ENCODE results near the gene TENM3.

TENM3 gene

GRCh38 chr4:182716192-182716591 is 473.0 kb downstream of the TENM3 start:
- DNase-seq (ENCODE audit: extremely low read depth in 1 of 2, low read depth in 1 of 2), result no peak

DNA sequence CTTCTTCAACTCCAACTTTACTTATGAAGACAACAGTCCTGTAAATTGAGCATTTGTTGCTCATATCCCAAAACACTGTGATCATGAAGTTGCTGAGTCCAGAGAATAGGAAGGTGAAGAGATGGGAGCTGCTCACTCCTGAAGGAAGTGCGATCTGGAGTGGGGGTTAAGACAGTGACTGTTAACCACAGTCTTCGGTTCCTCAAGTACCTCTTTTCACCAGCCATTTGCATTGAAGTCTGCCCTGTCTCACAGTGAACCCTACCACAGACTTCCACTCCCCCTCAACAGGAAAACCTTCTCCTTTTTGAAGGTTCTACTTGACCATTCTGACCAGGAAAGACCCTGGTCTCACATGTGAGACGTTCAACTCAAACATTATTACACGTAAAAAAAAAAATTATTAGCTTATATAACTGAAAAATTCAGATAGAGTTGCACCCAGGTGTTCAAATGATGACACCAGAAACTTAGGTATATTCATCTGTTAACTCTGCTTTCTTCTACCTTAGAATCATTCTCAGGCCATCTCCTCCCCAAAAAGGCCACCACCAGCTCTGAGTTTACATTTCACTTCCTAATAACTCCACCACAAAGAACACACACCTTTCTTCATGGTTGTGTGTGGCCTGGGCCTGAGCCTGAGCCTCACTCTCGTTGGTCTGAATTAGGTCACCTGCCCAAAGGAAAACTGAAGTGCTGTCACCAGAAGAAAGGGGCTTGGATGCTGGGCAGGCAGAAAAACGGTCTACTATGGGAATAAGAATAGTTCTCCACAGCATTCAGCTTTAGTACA is 474.8 kb downstream of the TENM3 start:
- DNase-seq (ENCODE audit: extremely low read depth in 1 of 2, low read depth in 1 of 2), result no peak

GRCh38 chr4:182724414-182724813 is 481.2 kb downstream of the TENM3 start:
- DNase-seq (ENCODE audit: extremely low read depth in 1 of 2, low read depth in 1 of 2), result no peak

DNA sequence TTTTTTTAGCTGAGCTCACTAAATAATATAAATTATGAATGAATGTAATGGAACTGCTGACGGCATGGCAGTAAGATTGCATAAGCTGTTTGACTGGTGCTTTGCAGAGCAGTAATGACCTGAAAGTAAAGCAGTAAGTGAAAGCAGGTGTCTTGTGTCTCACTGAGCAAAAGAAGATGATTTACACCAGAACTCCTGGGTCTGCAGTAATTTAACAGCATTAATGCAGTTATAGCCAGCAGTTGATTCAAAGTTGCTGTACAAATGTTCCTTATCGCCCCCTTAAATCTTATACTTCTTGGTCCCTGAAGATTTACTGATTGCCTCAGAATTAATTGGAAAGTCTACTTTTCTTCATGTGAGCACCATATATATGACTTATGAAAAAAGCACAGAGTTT is 486.3 kb downstream of the TENM3 start:
- no peak for DNase-seq (ENCODE audit: extremely low read depth in 1 of 2, low read depth in 1 of 2)

DNA sequence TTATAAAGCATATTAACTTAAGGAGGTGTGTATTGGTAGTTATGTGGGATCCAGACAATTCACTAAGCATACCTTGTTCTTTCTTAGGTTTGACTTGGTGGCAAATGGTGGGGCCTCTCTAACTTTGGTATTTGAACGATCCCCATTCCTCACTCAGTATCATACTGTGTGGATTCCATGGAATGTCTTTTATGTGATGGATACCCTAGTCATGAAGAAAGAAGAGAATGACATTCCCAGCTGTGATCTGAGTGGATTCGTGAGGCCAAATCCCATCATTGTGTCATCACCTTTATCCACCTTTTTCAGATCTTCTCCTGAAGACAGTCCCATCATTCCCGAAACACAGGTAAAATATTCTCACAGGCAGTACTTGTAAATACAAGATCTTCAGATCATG is 487.6 kb downstream of the TENM3 start:
- DNase-seq (ENCODE audit: extremely low read depth in 1 of 2, low read depth in 1 of 2), result no peak

DNA sequence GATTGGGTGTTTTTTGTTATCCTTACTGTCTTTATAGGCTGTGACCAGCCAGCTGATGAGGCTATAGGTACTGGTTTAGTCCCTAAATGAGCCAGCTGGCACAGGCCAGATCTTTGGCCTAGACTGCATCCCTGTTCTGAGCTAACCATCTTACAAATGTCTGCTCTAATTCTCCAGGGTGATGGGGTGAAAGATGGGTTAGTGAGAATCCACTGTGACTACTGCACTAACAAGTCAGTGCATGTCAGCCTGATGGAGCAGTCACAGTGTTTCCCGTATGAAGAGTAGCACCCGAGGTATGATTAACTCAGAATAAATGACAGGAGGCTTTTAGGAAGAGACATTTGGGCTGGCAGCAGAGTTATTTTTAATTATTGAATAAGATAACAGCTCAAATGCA is 493.0 kb downstream of the TENM3 start:
- DNase-seq (ENCODE audit: extremely low read depth in 1 of 2, low read depth in 1 of 2), result no peak

DNA sequence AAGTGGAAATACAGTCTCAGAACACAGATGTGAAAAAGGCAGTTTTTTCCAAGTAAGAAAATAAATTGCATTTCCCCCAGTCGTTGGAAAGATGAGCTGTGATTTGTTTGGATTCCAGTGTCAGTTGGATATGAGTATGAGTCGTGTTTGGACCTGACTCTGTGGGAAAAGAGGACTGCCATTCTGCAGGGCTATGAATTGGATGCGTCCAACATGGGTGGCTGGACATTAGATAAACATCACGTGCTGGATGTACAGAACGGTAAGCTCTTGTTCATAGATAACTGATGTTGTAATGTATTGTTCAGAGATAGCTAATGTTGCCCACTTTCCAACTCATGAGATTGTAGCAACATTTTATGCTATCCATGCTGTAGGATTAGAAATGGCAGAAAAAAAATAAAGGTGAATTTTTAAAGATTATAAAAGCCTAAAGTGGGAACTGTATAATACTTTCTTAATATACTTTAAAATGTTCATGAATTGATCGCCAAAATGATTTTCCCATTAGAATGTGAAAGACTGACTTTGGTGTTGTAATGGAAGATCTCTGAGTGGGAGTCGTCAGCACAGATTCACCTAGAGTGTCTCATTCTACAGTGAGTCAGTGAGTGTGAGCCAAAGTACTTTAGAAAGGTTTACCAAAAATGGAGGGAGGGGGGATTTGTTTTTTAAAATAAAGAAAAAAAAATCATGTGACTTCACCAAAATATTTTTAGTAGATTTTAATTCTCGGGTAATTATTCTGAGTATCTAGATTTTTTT is 495.3 kb downstream of the TENM3 start:
- DNase-seq (ENCODE audit: extremely low read depth in 1 of 2, low read depth in 1 of 2), result no peak

DNA sequence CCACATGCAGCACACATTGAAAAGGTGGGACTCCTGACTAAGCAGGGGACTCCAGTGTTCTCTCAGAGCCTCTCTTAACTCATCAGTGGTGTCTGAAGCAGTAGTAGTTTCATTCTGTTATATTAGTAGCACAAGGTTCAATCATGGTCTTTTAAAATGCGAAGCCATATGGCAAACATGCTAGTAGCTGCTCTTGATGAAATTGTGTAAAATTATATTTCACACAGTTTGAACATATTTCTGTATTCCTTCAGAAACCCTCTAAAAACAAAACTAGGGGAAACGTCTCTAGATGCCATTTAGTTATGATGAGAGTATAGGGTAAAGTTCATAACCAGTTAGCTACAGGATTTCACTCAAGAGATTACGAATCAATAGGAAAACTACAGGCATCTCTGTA is 497.1 kb downstream of the TENM3 start:
- no peak for DNase-seq (ENCODE audit: extremely low read depth in 1 of 2, low read depth in 1 of 2)

- DNase-seq (ENCODE audit: extremely low read depth in 1 of 2, low read depth in 1 of 2), result no peak
Measured at GRCh38 chr4:182741054-182741453, 497.9 kb downstream of the TENM3 start.

- DNase-seq (ENCODE audit: extremely low read depth in 1 of 2, low read depth in 1 of 2), result no peak
Measured at GRCh38 chr4:182741914-182742313, 498.7 kb downstream of the TENM3 start.

GRCh38 chr4:182743815-182744214 is 500.6 kb downstream of the TENM3 start:
- no peak for DNase-seq (ENCODE audit: extremely low read depth in 1 of 2, low read depth in 1 of 2)

DNA sequence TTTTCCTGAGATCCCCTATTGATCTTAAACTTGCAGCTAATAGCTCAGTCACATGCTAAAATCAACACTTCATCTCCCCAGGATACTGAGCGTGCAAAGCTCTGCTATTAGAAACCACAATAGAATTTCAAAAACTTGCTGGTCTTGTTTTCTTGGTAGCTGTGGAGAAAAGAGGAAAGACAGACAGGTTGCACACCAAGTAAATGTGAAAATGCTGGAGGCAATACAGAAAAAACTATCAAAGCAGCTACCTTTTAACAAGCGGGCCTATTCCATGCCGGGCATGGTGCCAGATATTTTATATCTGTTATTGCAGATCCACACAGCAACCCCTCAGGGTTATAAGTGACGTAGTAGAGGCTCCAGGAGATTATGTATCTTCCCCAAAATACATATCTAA is 502.0 kb downstream of the TENM3 start:
- DNase-seq (ENCODE audit: extremely low read depth in 1 of 2, low read depth in 1 of 2), result no peak

- no peak for DNase-seq (ENCODE audit: extremely low read depth in 1 of 2, low read depth in 1 of 2)
Measured at GRCh38 chr4:182746876-182747275, 503.7 kb downstream of the TENM3 start.

GRCh38 chr4:182748283-182748682 is 505.1 kb downstream of the TENM3 start:
- DNase-seq (ENCODE audit: extremely low read depth in 1 of 2, low read depth in 1 of 2), result no peak

DNA sequence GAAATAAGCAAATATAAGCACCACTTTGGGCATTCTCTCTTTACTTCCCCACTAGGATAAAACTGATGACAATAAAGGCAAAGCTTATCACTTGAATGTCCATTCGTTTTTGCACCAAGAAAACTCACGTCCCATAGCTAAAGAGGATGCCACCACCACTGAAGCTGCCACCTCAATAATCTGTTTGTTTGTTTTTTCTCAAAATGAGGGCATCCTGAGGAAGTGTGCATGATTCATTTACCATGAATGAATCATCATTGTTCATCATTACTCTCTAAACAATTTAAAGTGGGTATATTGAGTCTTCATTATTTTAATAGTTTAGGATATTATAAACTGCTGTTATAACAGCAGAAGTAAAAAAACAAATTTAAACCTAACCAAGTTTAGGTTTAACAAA is 505.7 kb downstream of the TENM3 start:
- no peak for DNase-seq (ENCODE audit: extremely low read depth in 1 of 2, low read depth in 1 of 2)

DNA sequence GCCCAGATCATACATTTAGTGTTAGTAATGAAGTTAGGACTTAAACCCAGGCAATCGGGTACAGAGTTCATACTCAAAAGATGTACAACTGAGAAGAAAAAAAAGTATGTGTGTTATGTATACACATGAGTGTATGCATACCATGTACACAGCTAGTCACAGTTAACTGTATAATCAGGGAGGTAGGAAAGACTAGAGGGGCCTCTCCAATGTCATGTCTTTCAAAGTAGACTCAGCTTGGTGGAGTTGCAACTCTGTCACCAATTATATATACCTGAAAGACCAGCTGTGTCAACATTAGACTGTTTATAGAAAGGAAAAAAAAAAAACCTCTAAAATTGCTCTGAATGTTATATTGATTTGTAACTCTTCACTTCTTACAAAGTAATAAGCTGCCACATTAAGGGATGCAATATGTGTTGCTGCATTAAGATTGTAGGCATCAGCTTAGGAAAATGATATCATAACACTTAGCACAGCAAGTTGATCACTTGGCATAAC is 506.5 kb downstream of the TENM3 start:
- DNase-seq (ENCODE audit: extremely low read depth in 1 of 2, low read depth in 1 of 2), result no peak

- no peak for DNase-seq (ENCODE audit: extremely low read depth in 1 of 2, low read depth in 1 of 2)
Measured at GRCh38 chr4:182752158-182752910, 509.1 kb downstream of the TENM3 start.

DNA sequence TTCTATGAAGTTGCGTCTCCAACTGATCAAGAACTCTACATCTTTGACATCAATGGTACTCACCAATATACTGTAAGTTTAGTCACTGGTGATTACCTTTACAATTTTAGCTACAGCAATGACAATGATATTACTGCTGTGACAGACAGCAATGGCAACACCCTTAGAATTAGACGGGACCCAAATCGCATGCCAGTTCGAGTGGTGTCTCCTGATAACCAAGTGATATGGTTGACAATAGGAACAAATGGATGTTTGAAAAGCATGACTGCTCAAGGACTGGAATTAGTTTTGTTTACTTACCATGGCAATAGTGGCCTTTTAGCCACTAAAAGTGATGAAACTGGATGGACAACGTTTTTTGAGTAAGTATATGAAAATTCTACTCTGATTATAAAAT is 511.7 kb downstream of the TENM3 start:
- DNase-seq (ENCODE audit: extremely low read depth in 1 of 2, low read depth in 1 of 2), result no peak

DNA sequence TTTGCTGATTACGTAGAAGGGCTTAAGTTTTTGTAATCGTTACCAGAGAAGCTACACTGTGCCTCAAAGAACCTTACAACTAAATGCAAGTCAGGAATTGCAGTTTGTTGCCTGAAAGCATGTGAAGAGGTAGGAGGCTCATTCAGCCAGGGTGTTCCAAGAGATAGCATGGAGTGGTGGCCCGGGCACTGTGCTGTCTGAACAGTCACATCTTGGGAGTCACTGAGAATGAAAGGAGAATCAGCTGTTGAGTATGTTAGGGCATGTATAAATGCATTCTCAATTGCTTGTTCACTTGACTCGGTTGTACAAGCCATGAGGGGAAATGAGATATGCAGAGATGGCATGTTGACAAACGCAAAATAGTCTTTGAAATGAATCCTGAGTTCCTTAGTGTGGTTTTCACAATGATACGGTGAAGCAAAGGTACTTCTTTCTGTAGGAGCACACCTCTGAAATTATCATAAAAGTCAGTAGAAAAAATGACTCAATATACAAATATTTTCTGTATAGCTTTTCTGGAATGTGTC is 513.0 kb downstream of the TENM3 start:
- no peak for DNase-seq (ENCODE audit: extremely low read depth in 1 of 2, low read depth in 1 of 2)

- no peak for DNase-seq (ENCODE audit: extremely low read depth in 1 of 2, low read depth in 1 of 2)
Measured at GRCh38 chr4:182758273-182758672, 515.1 kb downstream of the TENM3 start.

DNA sequence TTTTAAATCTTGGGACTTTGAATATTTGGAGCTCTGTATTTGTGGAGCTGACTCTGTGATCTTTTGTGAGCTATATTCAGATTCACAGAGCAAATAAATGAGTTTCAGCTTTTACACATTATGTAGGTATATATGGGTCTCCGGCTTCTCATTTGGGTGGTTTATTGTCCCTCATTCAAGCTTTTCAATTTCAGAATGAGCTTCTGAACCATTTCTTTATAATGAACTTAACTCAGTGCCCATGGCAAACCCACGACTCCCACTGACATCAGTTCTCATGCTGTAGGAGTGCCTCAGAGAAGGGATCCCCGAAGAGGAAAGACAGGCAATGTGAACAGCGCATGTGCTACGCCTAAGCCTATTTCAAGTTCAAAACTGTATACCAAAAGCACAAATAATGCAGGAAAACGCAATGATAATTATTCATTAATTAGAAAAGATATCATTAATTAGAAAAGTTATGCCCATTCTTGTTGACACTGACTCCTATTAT is 517.4 kb downstream of the TENM3 start:
- no peak for DNase-seq (ENCODE audit: extremely low read depth in 1 of 2, low read depth in 1 of 2)

All from activated CD8-positive, alpha-beta memory T cell treated with anti-CD3 and anti-CD28 coated beads for 1 hour (primary cell).